HG03135 (cell line): ENCODE measurements around the gene EIF6.
A peak's percentile ranks its signal among the peaks of the same experiment; 100 is the strongest.

Experiments
- ATAC-seq: cut with Tn5 transposase; IDR thresholded peaks from one replicate; pipeline ENCODE4 v1.9.1; 2021; ENCODE audit warnings: mild to moderate bottlenecking, moderate library complexity; ENCODE audit not compliant: unreplicated experiment

EIF6 gene

DNA sequence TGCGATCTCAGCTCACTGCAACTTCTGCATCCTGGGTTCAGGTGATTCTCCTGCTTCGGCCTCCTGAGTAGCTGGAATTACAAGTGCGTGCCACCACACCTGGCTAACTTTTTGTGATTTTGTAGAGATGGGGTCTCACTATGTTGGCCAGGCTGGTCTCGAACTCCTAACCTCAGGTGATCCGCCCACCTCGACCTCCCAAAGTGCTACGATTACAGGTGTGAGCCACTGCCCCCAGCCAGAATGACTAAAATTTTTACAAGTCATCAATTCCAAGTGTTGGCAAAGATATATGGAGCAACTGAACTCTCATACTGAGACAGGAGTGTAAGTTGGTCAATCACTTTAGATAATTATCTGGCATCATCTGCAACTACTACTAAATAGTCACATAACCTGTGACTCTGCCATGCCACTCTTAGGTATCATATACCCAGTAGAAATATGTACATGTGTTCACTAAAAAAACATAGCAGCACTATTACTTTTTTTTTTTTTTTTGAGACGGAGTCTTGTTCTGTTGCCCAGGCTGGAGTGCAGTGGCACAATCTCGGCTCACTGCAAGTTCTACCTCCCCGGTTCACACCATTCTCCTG is 3.0 kb downstream of the EIF6 start:
- no peak for ATAC-seq

DNA sequence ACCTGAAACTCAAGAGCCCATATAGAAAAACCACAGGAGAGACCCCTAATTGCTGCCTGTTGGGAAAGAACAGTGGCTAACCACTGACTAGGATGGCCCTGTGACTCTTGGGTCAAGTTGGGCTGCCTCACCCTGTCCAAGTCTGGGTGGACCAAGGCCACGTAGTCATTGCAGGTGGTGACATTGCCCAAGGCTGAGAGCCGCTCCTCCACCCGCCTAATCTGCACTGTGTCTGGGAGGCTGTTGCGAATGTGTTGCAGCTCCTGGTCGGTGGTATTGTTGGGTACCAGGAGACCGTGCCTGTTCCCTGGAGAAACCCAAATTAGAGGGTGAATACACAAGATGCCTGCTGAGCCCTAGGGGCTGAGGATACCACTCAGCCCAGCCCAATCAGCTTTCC is 4.0 kb downstream of the EIF6 start:
- no peak for ATAC-seq

DNA sequence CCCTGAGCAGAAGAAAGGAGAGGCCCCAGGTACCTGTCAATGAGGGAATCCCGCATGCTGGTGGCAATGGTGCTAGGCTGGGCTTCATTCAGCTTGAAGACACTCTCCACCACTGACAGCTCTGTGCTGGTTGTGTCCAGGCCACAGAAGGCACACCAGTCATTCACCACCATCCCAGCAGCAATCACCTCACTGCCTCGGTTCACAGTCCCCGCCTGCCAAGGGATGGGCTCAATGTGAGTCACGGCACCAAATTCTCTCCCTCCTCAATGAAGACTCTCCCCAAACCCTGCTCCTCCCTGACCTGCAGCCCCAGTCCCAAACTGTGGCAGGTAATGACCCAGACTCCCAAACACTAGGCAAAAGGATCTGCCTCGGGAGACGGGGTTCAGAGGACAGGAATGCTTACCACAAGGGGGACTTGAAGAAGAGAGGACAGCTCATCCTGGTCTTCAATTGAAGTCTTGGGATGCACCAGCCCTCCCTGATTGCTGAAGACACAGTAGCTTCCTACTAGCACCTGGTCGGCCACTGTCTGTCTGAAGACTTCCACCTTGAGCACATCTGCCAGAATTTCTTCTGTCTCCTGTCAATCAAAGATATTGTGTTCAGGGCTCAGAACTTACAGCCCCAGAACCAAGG is 4.9 kb downstream of the EIF6 start:
- ATAC-seq: no peak

DNA sequence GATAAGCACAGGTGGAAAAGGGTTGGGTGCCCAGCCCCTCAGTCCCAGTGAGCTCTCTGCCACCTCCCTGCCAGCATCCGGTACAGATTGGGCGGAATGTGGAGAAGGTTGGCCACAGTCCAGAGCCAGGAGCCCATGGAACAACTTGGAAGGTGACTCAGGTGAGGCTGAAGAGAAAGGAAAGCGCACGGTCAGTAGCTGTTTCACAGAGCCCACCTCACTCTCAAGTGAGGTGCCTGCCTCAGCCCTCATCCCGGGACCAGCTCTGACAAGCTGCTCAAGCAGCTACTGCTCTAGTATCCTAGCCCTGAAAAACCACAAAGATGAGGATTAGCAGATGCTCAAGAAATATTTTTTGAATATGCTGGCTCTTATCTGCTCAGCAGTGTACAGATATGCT is 5.5 kb downstream of the EIF6 start:
- ATAC-seq: no peak

DNA sequence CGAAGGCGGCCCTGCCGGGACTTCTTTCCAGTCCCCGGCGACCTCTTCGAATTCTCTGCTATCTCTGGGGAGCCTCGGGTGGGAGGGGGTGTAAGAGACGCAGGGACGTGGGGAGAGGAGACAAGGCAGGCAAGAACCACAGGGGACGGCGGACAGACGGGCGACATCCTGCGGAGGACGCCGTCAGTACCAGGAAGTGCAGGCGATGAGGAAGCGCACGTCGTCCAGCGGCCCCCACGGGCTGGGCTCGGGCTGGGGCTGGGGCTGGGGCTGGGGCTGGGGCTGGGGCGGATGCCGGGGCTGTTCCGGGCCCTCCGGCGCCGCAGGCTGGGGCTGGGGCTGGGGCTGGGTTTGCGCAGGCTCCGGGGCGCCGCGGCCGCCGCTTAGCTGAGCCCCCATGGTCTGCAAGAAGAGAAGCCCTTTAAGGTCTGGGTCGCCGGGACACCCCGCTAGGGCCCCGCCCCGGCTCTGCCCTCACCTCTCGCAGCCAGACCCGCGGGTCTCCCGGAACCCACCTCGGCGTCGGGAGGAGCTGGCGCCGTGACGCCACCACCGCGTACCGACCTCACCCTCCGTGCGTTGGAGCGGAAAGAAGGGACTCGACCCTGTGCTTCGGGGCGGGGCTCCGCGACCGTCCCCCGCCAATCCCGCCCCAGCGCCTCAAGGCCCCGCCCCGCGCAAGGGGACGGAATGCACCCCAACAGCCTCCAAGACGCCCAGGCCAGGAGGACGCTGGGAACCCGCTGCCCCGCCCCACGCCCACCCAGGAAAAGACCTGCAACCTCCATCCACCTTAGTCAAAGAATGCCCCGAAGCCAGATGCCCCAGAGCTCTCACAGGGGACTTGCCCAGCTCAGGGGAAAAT is 6.8 kb downstream of the EIF6 start, which contains the start of gene MMP24OS:
Gene MMP24OS (minus strand): TSS at position 592 of the 865 bp plus-strand sequence. CDS start 193 bp downstream, at position 399.
- ATAC-seq: peak; percentile 66

DNA sequence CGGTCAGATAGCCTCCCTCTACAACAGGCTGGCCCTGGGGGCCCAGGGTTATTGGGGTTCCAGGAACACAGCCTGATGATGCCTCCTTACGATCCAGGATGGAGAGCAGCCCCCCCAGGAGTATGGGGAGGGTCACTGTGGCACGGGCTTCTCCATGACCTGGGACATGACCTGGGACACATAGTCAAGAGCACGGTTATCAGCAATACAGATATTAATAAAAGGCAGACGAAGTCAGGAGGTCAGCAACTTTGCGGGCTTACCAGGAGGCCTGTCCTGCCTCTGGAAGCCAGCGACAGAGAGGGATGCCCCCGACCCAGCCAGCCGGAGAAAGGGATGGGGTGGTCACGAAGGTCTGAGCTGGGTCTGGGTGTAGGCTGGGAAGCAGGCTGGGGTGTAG is 7.4 kb downstream of the EIF6 start:
- ATAC-seq: peak; percentile 14

DNA sequence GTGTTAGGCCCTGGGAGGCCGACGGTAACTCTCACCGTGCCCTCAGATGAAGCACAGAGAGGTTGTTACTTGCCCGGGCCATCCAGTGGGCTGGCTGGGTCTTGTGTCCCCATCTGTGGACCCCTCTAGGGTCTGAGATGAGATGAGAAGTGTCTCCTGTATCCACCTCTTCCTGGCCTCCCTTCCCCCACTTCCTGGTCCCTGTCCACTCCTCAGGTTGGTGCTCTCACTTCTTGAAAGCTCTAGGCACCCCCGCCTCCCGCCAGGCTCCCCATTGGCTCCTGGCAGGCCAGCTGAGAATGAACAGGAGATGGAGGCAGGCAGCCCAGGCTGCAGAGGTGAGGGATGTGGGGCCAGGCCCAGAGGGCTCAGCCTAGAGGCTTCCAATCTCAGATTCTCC is 8.2 kb downstream of the EIF6 start:
- ATAC-seq: no peak

DNA sequence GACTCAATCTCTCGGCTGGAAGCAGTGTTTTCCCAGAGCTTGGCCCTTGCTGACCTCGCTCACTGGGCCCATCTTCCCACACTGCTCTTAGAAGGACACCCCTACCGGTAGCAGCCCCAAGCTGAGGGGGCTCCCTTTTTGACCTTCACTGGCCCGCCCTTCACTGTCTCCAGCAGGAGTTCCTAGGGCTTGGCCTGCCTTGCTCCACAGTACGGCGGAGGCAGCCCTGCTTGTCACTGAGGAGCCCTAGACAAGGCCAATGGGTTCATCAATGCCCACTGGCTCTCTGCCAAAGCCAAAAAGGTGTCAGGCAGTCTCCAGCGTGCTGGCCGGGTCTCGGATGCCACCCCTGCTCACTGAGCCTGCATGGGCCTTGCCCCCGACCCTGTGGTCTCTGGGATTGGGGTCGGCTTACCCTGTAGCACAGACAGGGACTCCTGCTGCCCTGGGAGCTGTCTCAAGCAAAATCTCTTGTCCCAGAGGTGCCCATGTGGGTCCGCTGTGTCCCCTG is 8.8 kb downstream of the EIF6 start:
- no peak for ATAC-seq

DNA sequence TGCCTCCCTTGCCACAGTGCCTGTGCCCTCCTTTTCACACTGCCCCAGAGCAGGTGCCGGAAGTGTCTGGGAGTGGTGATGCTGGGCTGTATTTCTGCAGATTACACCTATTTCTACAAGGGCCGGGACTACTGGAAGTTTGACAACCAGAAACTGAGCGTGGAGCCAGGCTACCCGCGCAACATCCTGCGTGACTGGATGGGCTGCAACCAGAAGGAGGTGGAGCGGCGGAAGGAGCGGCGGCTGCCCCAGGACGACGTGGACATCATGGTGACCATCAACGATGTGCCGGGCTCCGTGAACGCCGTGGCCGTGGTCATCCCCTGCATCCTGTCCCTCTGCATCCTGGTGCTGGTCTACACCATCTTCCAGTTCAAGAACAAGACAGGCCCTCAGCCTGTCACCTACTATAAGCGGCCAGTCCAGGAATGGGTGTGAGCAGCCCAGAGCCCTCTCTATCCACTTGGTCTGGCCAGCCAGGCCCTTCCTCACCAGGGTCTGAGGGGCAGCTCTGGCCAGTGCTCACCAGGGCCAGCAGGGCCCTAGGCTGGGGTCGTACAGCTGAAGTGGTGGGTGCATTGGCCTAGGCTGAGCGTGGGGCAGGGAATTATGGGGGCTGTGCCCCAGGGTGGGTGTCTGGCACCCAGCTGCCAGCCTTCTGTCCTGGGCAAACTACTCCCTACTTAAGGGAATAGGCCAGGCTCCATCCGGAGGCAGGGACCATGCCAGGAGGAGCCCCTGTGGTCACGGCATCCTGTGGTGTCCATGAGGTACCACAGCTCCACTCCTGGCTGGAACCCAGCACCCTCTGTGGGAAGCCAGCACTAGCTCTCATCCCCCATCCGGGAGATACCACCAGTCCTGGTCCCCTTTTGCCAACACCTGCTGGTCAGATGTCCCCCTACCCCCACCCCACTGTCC is 10.1 kb downstream of the EIF6 start:
- ATAC-seq: no peak

DNA sequence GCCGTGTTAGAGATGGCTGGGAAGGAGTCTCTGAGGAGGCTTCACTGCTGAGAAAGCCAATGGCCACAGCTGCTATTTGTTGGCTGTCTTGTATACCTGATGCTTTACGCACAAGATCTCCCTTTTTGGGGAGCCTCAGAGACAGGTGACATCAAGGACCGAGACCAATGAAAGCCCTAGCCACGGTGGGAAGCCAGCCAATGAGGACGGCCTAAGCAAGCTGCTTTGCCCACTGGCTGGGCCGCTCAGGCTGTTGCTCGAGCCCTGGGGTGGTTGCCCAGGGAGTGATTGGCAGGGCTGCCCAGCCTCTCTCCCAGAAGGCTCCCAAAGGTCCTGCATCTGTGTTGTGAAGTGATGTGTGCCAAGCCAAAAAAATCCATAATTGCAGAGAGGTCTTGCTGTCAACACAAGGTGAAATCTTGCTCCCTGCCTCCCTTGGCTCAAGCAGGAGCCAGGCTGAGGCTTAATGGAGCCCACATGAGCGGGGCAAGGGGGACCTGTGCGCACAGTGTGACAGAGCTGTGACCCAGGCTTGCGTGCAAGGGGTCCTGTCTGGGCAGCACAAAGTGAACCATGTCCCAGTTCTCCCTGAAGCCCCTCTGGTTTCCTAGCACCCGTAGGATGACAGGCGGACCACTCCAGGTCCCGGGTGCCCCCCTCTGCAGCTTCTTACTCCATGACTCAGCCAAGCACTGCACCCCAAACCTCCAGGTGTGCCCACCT is 11.0 kb downstream of the EIF6 start:
- ATAC-seq: no peak

DNA sequence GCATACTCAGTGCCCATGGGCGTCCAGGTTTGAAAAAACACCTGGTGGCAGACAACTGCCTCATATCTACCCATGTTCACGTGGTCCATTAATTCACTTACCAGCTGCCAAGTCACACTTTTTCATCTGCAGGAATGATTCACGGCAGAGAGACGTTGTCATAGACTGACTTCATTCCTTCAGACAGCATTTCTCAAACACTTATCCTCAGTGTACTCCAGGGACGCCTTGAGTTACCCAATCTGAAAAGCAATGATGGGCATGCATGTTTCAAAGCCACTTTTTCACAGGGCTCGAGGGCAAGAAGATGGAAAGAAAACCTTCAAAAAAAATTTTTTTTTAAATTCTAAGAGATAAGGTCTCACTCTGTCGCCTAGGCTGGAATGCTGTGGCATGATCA is 12.7 kb downstream of the EIF6 start:
- no peak for ATAC-seq

DNA sequence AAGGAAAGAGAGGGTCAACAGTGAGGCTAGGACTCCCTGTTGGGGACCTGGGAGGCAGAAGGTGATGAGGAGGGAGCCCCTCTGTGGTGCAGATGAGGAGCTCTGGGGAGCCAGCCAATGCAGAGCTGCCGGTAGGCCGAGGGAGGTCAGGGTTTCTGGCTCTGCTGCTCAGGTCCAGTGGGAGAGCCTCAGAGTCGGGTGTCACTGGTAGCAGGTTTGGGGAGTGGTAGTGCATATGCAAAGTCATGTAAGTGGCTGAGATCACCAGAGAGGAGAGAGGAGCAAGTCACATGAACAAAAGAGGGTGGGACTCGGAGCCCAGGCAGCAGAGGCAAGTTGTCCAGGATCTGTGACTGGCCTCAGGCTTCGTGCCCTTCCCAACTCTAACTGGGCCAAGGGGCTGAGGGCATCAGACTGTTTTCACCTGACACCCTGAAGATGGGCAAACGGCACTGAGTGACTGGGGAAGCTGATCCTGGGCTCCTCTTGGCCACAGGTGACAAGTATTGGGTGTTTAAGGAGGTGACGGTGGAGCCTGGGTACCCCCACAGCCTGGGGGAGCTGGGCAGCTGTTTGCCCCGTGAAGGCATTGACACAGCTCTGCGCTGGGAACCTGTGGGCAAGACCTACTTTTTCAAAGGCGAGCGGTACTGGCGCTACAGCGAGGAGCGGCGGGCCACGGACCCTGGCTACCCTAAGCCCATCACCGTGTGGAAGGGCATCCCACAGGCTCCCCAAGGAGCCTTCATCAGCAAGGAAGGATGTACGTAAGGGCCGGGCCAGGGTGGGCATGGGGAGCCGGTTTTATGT is 13.3 kb downstream of the EIF6 start:
- ATAC-seq: no peak

DNA sequence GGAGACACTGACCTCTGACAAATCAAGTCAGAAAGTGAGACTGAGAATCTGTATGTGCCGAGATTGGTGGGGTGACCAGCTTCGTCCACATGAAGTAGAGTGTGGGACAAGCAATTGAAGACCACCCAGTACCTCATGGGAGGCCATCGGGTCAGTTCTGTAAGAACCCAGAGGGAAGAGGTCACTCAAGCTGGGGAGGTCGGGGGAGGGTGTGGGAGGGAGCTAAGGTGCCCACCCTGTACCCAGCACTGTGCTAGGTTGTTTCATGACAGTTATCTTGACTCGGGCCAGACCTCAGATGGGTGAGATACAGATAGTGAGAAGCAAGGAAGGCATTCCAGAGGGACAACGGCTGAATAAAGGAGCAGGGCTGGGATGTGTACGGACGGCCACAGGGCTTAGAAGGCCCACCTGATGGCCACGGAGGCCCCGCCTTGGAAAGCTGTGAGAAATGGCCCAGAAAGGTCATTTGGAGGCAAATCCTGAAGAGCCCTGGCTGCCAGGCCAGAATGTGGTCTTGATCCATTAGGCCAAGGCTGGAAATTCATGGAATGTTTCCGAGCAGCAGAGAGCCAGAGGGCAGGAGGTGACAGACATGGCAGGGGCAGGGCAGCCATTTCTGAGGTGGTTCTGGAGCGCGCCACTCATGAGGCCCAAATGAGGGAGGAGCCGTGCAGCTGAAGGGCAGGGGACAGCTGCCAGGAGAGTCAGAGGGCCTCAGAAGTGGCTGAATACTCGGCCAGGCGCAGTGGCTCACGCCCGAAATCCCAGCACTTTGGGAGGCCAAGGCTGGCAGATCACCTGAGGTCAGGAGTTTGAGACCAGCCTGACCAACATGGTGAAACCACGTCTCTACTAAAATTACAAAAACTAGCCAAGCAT is 14.3 kb downstream of the EIF6 start:
- ATAC-seq: no peak

DNA sequence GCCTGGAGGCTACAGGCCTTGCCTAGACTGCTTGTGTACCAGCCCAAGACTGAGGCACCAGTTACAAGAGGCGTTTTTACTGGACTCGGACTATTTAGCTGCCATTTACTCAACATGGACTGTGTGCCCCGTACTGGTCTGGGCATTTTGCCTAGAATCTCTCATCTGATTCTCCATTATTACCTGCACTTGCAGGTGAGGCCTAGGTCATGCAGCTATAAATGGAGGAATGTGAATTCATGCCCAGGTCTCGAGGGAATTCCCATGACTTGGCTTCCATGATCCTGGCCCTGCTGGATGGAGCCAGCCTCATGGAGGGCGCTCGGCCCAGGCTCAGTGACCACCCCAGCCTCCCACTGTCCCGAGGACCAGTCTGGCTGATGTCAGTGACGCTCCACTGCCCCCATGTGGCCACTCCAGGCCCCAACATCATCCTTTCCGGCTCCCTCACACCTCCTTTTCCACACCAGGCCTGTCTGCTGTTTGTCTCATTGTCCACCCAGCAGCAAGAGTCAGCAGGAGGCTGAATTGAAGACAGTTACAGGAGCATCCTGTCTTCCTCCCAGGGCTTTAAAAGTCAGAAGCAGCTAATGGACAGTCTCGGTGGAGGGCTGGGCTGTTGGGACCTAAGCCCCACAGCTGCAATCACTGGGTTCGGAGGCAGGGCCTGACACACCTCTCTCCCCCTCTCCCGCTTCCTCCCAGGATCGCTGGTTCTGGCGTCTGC is 15.4 kb downstream of the EIF6 start:
- ATAC-seq: no peak

DNA sequence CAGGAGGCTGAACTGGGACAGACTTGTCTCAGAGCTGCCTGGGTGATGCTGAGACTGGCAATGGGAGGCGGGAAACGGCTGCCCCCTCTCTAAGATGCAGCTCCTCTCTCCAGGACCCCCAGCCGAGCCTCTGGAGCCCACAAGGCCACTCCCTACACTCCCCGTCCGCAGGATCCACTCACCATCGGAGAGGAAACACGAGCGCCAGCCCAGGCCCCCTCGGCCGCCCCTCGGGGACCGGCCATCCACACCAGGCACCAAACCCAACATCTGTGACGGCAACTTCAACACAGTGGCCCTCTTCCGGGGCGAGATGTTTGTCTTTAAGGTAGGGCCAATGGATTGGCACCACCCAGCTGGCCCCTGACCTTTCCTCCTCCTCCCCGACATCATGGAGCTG is 17.5 kb downstream of the EIF6 start:
- no peak for ATAC-seq

DNA sequence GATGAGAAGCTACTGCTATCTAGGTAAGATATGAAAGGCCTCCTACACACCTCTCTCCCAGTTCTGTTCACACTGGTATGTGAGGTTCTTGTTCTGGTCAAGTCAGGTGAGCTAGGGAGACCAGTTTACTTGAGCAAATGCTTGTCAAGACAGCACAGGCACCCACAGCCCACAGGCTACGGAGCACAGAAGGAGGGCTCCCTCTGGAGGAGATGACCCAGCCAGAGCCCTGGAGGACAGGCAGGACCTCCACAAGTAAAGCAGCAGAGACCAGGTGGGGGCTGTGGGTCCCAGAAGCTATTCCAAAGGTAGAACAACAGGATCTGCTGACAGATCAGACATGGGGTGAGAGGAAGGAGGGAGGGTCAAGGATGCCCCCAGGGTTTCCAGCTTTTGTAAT is 19.8 kb downstream of the EIF6 start:
- ATAC-seq: no peak

DNA sequence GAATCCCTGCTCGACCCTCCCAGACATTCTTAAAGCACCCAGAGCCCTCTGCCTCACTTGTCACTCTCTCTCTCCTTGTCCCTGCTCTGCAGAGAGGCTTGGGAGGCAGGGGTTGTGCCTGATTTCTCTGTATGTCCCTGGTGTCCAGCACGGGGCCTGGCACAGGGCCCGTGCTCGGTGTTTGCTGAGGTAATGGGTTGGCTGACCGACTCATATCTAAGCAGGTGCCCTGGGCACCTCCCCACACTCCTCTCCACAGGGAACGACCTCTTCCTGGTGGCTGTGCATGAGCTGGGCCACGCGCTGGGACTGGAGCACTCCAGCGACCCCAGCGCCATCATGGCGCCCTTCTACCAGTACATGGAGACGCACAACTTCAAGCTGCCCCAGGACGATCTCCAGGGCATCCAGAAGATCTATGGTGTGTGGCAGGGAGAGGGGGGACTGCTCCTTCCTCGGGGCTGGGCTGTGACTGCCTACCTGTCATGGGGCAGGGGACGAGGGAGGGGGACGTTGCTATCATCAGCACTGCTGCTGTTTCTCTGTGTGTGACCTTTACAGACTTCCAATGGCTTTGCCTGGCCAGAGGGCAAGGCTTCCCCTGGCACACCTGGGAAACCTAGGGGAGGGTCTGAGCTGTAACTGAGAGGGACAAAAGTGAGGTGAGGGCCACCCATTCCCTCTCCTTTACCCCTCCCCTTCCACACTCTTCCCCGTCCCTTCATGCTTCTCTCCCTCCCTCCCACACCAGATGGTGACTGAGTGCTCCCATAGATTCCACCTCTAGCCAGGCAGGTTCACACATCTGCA is 20.8 kb downstream of the EIF6 start:
- ATAC-seq: no peak
